Stimulated activated memory B cell treated with anti-CD40 and anti-IgM and Interleukin-4, amounts not matched to agents 10 μg/mL and 1 μg/mL and 100 μg/mL, for 72 hours (primary cell): ENCODE data around the gene ITGB3.

Experiments
- ATAC-seq: fragments of 150-1000 bp; cut with Tn5 transposase; 2 replicates; pipeline ENCODE4 v1.10.0; 2021
- H3K27ac Mint-ChIP-seq: one replicate; pipeline ENCODE4 v1.8.0; 2022; ENCODE audit warnings: mild to moderate bottlenecking, mixed read lengths
- H3K27me3 Mint-ChIP-seq: one replicate; pipeline ENCODE4 v1.8.0; 2022; ENCODE audit warnings: mixed read lengths
- H3K36me3 Mint-ChIP-seq: one replicate; pipeline ENCODE4 v1.8.0; 2022; ENCODE audit warnings: mixed read lengths
- H3K4me1 Mint-ChIP-seq: one replicate; pipeline ENCODE4 v1.8.0; 2022; ENCODE audit warnings: mixed read lengths
- H3K4me3 Mint-ChIP-seq: one replicate; pipeline ENCODE4 v1.8.0; 2022; ENCODE audit warnings: mild to moderate bottlenecking, moderate library complexity, mixed read lengths
- H3K9me3 Mint-ChIP-seq: one replicate; pipeline ENCODE4 v1.8.0; 2022; ENCODE audit warnings: mixed read lengths

ITGB3 gene

GRCh38 chr17:47305302-47305923 lies 51.8 kb downstream of the ITGB3 start:
- ATAC-seq = no peak
- Mint-ChIP-seq H3K27me3 (no peaks in the 10 kb centered on the region), H3K36me3 (peaks cover 51% of the 10 kb centered on the region), H3K4me1 (peaks cover 12% of the 10 kb centered on the region), H3K9me3 (peaks cover 5% of the 10 kb centered on the region), H3K27ac (no peak overlapping the region), H3K4me3 (no peak overlapping the region)

GRCh38 chr17:47310186-47310733 lies 56.6 kb downstream of the ITGB3 start:
- no peak for ATAC-seq
- Mint-ChIP-seq H3K27ac (peak overlapping the region; percentile 32), H3K36me3 (peaks cover 13% of the 10 kb centered on the region), H3K9me3 (no peaks in the 10 kb centered on the region), H3K4me3 (no peak overlapping the region), H3K4me1 (peaks cover 3% of the 10 kb centered on the region), H3K27me3 (no peaks in the 10 kb centered on the region)

- ATAC-seq = no peak
- no peaks in the 10 kb centered on the region for H3K4me1 Mint-ChIP-seq
- H3K27me3 Mint-ChIP-seq = no peaks in the 10 kb centered on the region
- peaks cover 11% of the 10 kb centered on the region for H3K36me3 Mint-ChIP-seq
- H3K4me3 Mint-ChIP-seq = no peak overlapping the region
- no peaks in the 10 kb centered on the region for H3K9me3 Mint-ChIP-seq
- no peak overlapping the region for H3K27ac Mint-ChIP-seq
Observed at GRCh38 chr17:47311420-47311819, 57.8 kb downstream of the ITGB3 start.

GRCh38 chr17:47315451-47316266 lies 62.0 kb downstream of the ITGB3 start:
- H3K27me3 Mint-ChIP-seq = no peaks in the 10 kb centered on the region
- peak; percentile 65 for ATAC-seq
- no peaks in the 10 kb centered on the region for H3K36me3 Mint-ChIP-seq
- H3K27ac Mint-ChIP-seq = no peak overlapping the region
- H3K9me3 Mint-ChIP-seq = no peaks in the 10 kb centered on the region
- no peaks in the 10 kb centered on the region for H3K4me1 Mint-ChIP-seq
- H3K4me3 Mint-ChIP-seq = no peak overlapping the region

GRCh38 chr17:47316311-47316710 lies 62.7 kb downstream of the ITGB3 start:
- no peak for ATAC-seq
- peaks cover 4% of the 10 kb centered on the region for H3K36me3 Mint-ChIP-seq

GRCh38 chr17:47317119-47317518 lies 63.5 kb downstream of the ITGB3 start:
- H3K4me3 Mint-ChIP-seq = no peak overlapping the region
- H3K27ac Mint-ChIP-seq = no peak overlapping the region
- no peaks in the 10 kb centered on the region for H3K4me1 Mint-ChIP-seq
- H3K27me3 Mint-ChIP-seq = no peaks in the 10 kb centered on the region
- ATAC-seq = no peak
- H3K9me3 Mint-ChIP-seq = peaks cover 4% of the 10 kb centered on the region
- peaks cover 6% of the 10 kb centered on the region for H3K36me3 Mint-ChIP-seq

More at GRCh38 chr17:47316311-47316710, 62.7 kb downstream of the ITGB3 start:
- no peak overlapping the region for H3K27ac Mint-ChIP-seq
- H3K4me1 Mint-ChIP-seq = no peaks in the 10 kb centered on the region
- H3K27me3 Mint-ChIP-seq = no peaks in the 10 kb centered on the region
- H3K4me3 Mint-ChIP-seq = no peak overlapping the region
- H3K9me3 Mint-ChIP-seq = peaks cover 4% of the 10 kb centered on the region

- ATAC-seq = no peak
- H3K36me3 Mint-ChIP-seq = peaks cover 6% of the 10 kb centered on the region
- no peak overlapping the region for H3K27ac Mint-ChIP-seq
- peaks cover 10% of the 10 kb centered on the region for H3K4me1 Mint-ChIP-seq
- H3K27me3 Mint-ChIP-seq = no peaks in the 10 kb centered on the region
- H3K4me3 Mint-ChIP-seq = no peak overlapping the region
- peaks cover 4% of the 10 kb centered on the region for H3K9me3 Mint-ChIP-seq
Observed at GRCh38 chr17:47318197-47318918, 64.7 kb downstream of the ITGB3 start.

GRCh38 chr17:47320879-47321502 lies 67.4 kb downstream of the ITGB3 start:
- no peaks in the 10 kb centered on the region for H3K27me3 Mint-ChIP-seq

GRCh38 chr17:47323382-47324223 lies 70.0 kb downstream of the ITGB3 start, which contains the start of gene EFCAB13:
Gene EFCAB13 (plus strand): TSS chr17:47323955. CDS start chr17:47328354, 4,399 bp downstream.
- ATAC-seq = peak; percentile 92
- H3K9me3 Mint-ChIP-seq = peaks cover 4% of the 10 kb centered on the region
- peak within 1 kb of the TSS; percentile 100 for H3K27ac Mint-ChIP-seq
- peak within 1 kb of the TSS; percentile 95 for H3K4me3 Mint-ChIP-seq
- H3K4me1 Mint-ChIP-seq = peaks cover 19% of the 10 kb centered on the region
- no peaks in the 10 kb centered on the region for H3K27me3 Mint-ChIP-seq
- peaks cover 11% of the 10 kb centered on the region for H3K36me3 Mint-ChIP-seq

More at GRCh38 chr17:47320879-47321502, 67.4 kb downstream of the ITGB3 start:
- H3K36me3 Mint-ChIP-seq = peaks cover 6% of the 10 kb centered on the region
- no peak for ATAC-seq
- H3K27ac Mint-ChIP-seq = no peak overlapping the region
- peaks cover 4% of the 10 kb centered on the region for H3K9me3 Mint-ChIP-seq
- H3K4me3 Mint-ChIP-seq = no peak overlapping the region
- peaks cover 19% of the 10 kb centered on the region for H3K4me1 Mint-ChIP-seq

GRCh38 chr17:47324224-47325020 lies 70.8 kb downstream of the ITGB3 start:
- H3K4me1 Mint-ChIP-seq = peaks cover 19% of the 10 kb centered on the region
- peak overlapping the region; percentile 100 for H3K27ac Mint-ChIP-seq
- H3K4me3 Mint-ChIP-seq = peak overlapping the region; percentile 95
- ATAC-seq = peak; percentile 82
- no peaks in the 10 kb centered on the region for H3K27me3 Mint-ChIP-seq
- peaks cover 4% of the 10 kb centered on the region for H3K9me3 Mint-ChIP-seq
- peaks cover 16% of the 10 kb centered on the region for H3K36me3 Mint-ChIP-seq

GRCh38 chr17:47325176-47325575 lies 71.5 kb downstream of the ITGB3 start:
- ATAC-seq = no peak
- peak overlapping the region; percentile 100 for H3K27ac Mint-ChIP-seq
- H3K4me1 Mint-ChIP-seq = peaks cover 19% of the 10 kb centered on the region
- H3K4me3 Mint-ChIP-seq = peak overlapping the region; percentile 95
- peaks cover 17% of the 10 kb centered on the region for H3K36me3 Mint-ChIP-seq
- peaks cover 4% of the 10 kb centered on the region for H3K9me3 Mint-ChIP-seq
- H3K27me3 Mint-ChIP-seq = no peaks in the 10 kb centered on the region

GRCh38 chr17:47330548-47330947 lies 76.9 kb downstream of the ITGB3 start:
- Mint-ChIP-seq H3K36me3 (peaks cover 52% of the 10 kb centered on the region), H3K4me3 (no peak overlapping the region), H3K9me3 (peaks cover 3% of the 10 kb centered on the region), H3K27ac (no peak overlapping the region), H3K4me1 (peaks cover 3% of the 10 kb centered on the region), H3K27me3 (no peaks in the 10 kb centered on the region)
- no peak for ATAC-seq

- Mint-ChIP-seq H3K27me3 (no peaks in the 10 kb centered on the region), H3K9me3 (peaks cover 3% of the 10 kb centered on the region), H3K27ac (no peak overlapping the region), H3K4me3 (no peak overlapping the region), H3K36me3 (peaks cover 61% of the 10 kb centered on the region), H3K4me1 (no peaks in the 10 kb centered on the region)
- no peak for ATAC-seq
Observed at GRCh38 chr17:47332287-47332686, 78.7 kb downstream of the ITGB3 start.
